22Rv1 (cell line): ENCODE measurements around the gene BCOR.

ENCODE experiments used
- CTCF ChIP-seq: fragments of 450-650 bp; IDR thresholded peaks from 2 replicates; pipeline ENCODE4 v1.5.1; 2017; ENCODE audit warnings: mild to moderate bottlenecking
- ZFX ChIP-seq: fragments of 450-650 bp; IDR thresholded peaks from 2 replicates; pipeline ENCODE4 v1.6.1; 2017; ENCODE audit warnings: antibody characterized with exemption, borderline replicate concordance

- TF ChIP-seq CTCF (no peak), ZFX (no peak)
Measured at GRCh38 chrX:40054793-40055192, 43.0 kb downstream of the BCOR start.
